Measurements from ENCODE around the gene MAST4.

DNA sequence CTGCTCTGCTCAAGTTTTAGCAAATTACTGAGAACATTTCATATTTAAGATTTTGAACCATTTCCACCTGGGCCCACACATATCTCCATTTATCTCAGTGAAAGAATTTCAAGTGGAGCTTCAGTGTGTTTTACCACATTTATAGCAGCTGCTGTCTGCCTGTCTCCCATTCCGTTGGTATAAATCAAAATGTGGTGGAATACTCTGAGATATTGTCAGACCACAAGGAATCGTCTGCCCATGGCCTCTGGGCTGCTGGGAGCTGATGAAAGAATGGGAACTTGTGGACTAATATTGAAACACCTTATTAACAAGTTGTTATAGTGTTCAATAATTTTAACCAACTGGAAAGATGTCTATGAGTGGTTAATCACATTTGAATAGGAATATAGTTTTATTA, 33.3 kb downstream of the MAST4 start:
- TF ChIP-seq, protein P1, sequence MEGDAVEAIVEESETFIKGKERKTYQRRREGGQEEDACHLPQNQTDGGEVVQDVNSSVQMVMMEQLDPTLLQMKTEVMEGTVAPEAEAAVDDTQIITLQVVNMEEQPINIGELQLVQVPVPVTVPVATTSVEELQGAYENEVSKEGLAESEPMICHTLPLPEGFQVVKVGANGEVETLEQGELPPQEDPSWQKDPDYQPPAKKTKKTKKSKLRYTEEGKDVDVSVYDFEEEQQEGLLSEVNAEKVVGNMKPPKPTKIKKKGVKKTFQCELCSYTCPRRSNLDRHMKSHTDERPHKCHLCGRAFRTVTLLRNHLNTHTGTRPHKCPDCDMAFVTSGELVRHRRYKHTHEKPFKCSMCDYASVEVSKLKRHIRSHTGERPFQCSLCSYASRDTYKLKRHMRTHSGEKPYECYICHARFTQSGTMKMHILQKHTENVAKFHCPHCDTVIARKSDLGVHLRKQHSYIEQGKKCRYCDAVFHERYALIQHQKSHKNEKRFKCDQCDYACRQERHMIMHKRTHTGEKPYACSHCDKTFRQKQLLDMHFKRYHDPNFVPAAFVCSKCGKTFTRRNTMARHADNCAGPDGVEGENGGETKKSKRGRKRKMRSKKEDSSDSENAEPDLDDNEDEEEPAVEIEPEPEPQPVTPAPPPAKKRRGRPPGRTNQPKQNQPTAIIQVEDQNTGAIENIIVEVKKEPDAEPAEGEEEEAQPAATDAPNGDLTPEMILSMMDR (IDR thresholded peaks at IDR 0.05; ENCODE audit: low read depth, low read length, poor library complexity, severe bottlenecking), result no peak
- no peak for TF ChIP-seq EZH2phosphoT487 (IDR thresholded peaks at IDR 0.05; ENCODE audit: borderline replicate concordance, low read length)

All from DOHH2 (cell line).